NCI-H2081 treated with DMSO at 0.1 percent for 48 hours (cell line): ENCODE results near the gene NKX2-1.

ENCODE experiments used
- DNase-seq: peaks from one replicate; lab custom pipeline; 2025; lab: John Stamatoyannopoulos, UW

NKX2-1 gene

DNA sequence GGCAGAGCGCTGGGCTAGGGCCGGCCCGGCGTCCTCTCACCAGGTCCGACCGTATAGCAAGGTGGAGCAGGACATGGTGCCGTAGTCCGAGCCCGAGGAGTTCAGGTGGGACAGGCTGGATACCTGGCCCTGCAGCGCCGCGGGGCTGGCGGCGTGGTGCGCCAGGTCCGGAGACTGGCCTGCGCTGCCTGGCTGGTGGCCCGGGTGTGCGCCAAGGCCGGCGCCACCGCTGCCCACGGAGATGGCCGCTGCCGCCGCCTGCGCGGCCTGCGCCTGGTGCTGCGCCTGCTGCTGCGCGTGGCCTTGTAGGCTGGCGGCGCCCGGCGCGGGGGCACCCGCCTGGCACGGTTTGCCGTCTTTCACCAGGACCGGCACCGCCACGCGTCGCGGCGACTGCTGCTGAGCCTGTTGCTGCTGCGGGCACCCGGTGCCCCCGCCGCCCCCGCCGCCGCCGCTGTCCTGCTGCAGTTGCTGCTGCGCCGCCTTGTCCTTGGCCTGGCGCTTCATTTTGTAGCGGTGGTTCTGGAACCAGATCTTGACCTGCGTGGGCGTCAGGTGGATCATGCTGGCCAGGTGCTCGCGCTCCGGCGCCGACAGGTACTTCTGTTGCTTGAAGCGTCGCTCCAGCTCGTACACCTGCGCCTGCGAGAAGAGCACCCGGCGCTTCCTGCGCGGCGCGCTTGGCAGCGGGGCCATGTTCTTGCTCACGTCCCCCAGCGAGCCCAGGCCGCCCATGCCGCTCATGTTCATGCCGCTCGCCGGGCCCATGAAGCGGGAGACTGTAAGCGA lies 2.6 kb downstream of the NKX2-1 start:
- DNase-seq: no peak

DNA sequence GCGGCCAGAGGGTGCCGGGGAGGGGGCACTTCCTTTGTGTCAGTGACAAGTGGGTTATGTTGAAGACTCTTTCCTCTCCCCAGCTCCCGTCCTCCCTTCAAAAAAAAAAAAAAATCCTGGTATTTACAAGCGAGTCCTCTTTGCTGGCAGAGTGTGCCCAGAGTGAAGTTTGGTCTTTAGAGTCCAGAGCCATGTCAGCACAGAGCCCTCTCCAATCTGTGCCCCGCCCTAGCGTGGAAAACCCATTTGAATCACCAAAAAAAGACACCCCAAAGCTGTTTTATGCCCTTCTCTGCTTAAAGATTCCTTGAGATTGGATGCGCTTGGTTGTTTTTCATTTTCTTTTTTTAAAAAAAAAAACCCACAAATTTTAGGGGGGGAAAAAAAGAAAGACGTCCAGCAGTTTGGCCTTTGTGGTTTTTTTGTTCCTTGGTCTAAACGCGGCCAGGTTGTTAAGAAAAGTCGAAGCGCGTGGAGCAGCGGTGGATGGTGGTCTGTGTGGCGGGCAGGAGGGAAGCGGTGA lies 3.3 kb downstream of the NKX2-1 start:
- no peak for DNase-seq

DNA sequence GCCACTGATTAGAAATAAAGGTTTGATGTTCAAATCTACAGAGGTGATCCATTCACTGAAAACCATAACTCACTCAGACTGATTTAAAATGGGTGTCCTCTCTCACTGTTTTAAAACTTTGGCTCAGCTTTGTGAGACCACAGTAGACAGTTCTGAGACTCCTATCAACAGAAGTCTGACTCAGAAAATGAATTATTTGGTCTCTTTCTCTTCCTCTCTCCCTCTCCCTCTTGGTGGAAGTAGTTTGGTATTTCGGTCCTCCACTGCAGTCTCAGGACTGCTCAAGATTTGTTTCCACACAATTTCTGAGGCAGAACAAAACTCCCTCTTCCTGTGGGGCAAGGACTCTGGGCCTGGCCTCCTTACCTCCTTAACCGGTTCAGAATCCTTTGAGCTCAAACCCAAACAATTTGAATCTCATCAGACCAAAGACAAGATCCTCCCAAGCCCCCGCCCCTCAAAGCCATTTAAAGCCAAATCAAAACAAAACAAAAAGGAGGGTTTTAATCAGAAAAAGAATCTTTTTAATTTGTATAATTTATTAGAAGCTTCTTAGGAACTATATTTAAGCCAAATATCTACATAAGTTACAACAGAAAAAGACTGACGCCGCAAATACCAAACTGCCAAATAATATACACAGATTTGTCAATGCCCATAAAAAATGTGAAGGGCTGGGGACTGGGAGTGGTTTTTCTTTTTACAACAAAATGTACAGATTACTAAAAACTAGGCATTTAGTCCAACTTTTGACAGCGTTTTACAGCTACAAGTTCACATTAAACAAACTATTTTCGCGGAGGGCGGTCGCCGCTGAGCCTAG lies 3.9 kb downstream of the NKX2-1 start:
- no peak for DNase-seq

GRCh38 chr14:36515105-36515593 lies 4.9 kb downstream of the NKX2-1 start:
- no peak for DNase-seq

GRCh38 chr14:36514278-36515104 lies 5.5 kb downstream of the NKX2-1 start:
- no peak for DNase-seq

DNA sequence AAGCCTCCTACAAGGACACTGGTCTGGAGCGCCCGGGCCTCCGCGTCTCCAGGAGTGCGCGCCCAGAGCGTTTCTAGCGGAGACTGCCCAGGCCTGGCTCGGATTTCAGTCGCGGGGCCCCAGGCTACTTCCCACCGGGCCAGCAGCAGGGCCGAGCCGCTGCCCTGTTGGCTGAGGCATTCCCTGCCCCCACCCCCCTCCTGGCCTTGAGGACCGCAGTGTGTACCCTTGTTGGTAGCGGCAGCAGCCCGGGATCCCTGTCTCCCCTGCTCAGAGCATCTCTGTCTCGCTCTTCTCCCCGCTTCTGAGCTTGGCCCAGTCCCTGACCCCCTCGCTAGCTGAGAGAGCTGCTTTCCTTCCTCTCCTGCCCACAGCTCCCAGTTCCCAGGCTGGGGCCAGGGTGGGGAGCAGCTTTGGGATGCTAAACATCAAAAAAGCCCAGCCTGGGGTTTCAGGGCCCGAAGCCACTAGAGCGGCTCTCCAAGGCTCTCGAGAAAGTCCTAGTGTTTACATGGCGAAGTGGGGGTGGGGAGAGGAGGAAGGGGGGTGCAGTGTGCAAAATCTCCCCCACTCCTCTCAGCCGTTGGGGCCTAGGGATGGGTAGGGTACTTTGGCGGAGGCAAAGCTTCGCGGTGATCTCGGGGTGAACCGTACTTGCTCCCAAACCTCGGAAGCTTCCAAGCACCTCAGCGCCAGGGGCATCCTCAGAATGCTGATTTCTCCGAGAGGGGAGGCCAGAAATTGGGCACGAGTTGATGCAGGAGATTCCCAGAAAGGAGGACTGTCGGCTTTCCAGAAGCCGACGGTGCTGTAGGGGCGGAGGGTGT lies 6.4 kb downstream of the NKX2-1 start:
- no peak for DNase-seq

DNA sequence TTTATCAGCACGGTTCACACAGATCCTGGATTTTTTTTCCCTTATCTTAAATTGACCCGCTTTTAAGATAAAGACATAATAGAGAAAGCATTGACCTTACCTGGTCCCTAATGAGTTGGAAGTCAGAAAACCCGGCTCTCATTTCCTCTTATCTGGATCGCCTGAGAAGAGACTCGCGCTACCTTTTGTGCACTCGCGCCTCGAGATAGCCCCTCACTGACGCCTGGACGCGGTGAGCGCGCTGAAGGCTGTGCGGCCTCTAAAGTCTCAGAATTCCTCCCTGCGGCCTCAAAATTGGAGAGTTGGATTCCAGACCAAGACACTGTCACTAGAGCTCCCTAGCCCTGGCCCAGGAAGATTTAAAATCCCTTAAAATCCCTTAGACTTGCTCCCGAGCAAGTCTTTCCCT lies 7.0 kb downstream of the NKX2-1 start:
- DNase-seq: no peak

GRCh38 chr14:36512585-36513003 lies 7.4 kb downstream of the NKX2-1 start:
- no peak for DNase-seq

DNA sequence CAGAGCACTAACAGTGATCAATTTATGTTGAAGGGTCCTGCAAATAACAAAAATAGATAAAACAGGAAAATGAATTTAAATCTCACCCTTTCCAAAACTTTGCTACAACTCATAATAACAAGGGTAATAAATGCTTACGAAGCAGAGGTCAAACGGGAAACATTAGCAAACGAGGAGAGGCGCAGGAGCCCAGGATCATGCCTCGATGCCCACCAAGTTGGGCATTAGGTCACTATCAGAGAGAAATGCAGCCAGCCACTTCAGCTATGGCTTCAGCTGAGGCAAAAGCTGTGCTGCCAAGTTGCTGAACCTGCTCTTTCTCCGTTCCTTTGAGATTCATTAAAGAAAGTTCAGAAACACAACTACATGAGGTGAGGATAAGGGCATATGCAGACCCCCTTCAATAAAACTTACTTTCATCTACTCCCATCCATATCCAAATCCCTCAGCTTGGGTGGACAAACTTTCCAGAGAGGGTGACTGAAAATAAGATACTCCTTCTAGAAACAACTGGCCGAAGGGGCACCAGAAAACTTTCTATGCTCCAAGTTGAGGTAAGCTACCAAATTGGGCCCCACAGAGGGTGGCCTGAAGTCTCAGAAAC lies 7.9 kb downstream of the NKX2-1 start:
- DNase-seq: no peak

- no peak for DNase-seq
Observed at GRCh38 chr14:36510874-36511273, 9.2 kb downstream of the NKX2-1 start.

DNA sequence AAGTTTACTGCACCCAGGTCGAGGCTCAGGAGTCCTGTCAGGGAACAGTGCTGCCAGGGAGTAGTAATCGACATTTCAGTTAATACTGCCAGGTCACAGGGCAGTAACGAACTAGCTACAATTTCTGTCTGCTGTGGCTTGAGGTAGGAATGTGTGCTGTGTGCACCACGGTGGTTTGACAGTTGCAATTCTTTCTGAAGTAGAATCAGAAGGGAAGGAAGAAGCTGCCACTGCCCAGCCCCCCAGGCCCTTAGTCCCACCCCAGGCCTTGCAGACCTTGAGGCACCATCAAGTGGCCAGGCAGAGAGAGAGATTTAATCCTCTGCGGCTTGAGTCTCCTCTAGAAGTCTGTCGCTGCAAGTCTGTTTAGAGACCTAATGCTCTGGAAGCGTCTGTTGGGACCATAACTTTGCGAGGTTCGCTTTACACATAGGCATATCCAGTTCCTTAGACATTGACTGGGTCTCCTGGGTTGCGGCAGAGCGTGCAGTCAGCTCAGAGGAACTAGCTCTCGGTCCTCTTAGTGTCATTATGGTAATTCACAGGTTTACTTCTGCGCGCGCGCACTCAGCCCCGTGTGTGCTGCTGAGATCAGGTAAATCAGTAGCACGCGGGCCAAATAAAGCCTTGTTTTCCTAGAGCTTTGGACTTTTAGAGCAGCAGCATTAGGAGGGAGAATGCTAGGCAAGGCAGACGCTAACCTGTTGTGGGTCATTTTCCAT lies 9.8 kb downstream of the NKX2-1 start:
- no peak for DNase-seq

GRCh38 chr14:36509069-36509917 lies 10.7 kb downstream of the NKX2-1 start:
- DNase-seq: no peak

DNA sequence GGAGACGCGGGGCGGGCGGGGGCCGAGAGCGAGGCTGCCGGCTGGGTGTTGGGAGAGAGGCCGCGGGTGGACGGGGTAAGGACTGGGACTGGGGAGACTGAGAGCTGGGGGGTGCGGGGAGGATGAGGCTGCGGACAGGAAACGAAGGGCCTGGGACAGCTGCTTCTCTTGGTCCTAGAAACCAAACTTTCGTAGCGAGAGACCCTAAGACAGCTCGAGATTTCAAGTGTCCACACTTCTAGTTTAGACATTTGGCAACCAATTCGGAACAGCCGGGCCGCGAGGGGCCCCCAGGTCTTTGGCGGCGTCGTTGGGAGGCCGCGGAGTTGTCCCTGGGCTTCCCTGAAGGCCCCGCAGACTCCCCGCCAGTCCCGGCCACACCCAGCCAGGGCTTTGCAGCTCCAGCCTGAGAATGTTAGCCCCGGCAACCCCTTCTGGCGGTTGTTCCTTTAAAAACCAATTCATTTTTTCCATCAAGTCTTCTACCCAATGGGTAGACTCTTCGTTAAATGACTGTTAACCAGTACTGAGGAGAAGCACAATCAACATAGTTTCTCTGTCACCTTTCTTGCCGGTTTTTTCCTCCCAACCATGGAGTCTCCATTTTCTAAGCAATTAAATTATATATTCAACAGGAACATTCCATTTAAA lies 11.5 kb downstream of the NKX2-1 start:
- no peak for DNase-seq

GRCh38 chr14:36507847-36508417 lies 12.1 kb downstream of the NKX2-1 start:
- DNase-seq: no peak

GRCh38 chr14:36506732-36507614 lies 13.1 kb downstream of the NKX2-1 start:
- DNase-seq: no peak

DNA sequence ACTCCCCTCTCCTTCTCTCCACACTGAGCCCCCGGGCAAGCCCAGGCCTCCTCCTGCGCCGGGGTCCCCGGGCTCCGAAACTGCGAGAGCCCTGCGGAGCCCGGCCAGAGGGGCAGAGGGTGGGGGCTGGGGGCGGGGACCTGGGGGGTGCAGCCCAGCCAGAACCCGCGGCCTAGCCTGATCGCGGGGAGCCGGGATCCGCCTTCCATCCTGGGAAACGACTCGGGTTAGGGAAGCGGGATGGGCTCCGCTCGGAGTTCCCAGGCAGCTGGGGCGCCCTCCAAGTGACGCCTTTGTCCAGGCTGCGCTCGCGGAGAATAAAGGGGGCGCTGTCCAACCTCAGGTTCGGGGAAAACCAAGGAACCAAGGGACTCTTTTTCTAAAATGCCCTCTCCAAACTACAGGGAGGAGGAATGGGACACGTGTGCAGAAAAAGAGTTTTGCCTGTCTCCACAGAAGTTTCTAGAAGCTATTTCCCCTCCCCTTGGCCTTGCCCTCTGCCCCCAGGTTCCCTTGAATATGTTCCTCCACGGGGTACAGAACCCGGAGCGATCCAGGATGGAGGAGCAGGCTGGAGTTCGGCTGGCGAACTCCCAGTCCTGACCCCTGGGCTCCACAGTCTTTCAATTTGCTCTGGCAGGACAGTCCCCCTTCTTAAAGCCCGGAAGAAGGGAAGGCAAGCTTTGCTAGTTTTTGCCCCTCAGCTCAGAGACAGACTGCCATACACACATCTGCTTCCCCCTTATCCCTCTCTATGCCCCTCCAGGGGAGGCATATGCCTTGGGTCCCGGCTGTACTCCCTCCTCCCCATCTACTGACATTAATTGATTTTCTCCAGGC lies 13.9 kb downstream of the NKX2-1 start:
- no peak for DNase-seq
